SJSA1 (cell line): ENCODE measurements around the gene DCAF4. TPM values are rescaled to one million over a fixed set of nuclear protein-coding genes. Genes with fewer than 3 reads are reported as not detected.
A peak's percentile ranks its signal among the peaks of the same experiment; 100 is the strongest.

Experiments used
- DNase-seq, 2 experiments: peaks; one replicate each; pipeline ENCODE4 v3.0.0-alpha.2; 2015 to 2020; ENCODE audit warnings: low spot score in 2 of 2, low read depth in 1 of 2
- H3K27ac ChIP-seq: fragments of 250-450 bp; sonication (Bioruptor Pico); 2 replicates; pipeline ENCODE4 v1.5.1; 2020; ENCODE audit warnings: mild to moderate bottlenecking, moderate library complexity
- H3K27me3 ChIP-seq: fragments of 250-450 bp; sonication (Bioruptor Pico); replicated peaks from 2 replicates; pipeline ENCODE4 v1.5.1; 2020; ENCODE audit warnings: mild to moderate bottlenecking, moderate library complexity
- H3K36me3 ChIP-seq: fragments of 250-450 bp; sonication (Bioruptor Pico); 2 replicates; pipeline ENCODE4 v1.5.1; 2020; ENCODE audit warnings: mild to moderate bottlenecking
- H3K4me1 ChIP-seq: fragments of 250-450 bp; sonication (Bioruptor Pico); replicated peaks from 2 replicates; pipeline ENCODE4 v1.6.1; 2021; ENCODE audit warnings: mild to moderate bottlenecking
- H3K4me3 ChIP-seq: fragments of 250-450 bp; sonication (Bioruptor Pico); 2 replicates; pipeline ENCODE4 v1.5.1; 2020; ENCODE audit warnings: mild to moderate bottlenecking
- H3K9me3 ChIP-seq: fragments of 250-450 bp; sonication (Bioruptor Pico); replicated peaks from 2 replicates; pipeline ENCODE4 v1.5.1; 2020; ENCODE audit warnings: mild to moderate bottlenecking
- total RNA-seq: library from RNA; depleted of rRNA; stranded (reverse); fragments of >200 nt; shearing (Covaris generic); gene quantifications from 2 replicates; pipeline ENCODE4 v1.2.3, GENCODE V29; 2014

DCAF4 gene
- total RNA-seq, 1 experiment from 2014 or later, result 24.2 TPM

DNA sequence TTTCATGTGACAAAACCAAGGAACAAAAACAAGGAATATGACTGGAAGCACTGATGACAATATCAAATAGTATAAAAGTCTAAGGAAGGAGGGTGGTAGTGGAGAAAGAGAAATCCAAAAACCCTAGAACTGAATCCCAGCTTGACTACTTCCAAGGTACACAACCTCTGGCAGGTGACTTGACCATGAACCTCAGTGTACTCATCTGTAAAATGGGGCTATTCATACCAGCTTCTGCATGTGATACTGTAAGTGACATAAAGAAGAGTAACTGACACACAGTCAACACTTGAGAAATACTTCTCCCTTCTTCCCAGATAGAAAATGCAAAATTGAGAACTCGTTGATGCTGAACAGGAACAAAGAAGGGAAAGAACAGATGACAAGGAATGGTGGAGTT lies 22.0 kb upstream of the DCAF4 start:
- Histone ChIP-seq H3K27ac (no peak overlapping the region), H3K4me3 (no peak overlapping the region)

GRCh38 chr14:72904840-72905561 lies 21.3 kb upstream of the DCAF4 start:
- no peak overlapping the region for H3K4me3 ChIP-seq
- no peak overlapping the region for H3K27ac ChIP-seq
- H3K4me1 ChIP-seq, result peaks cover 28% of the 10 kb centered on the region
- no peaks in the 10 kb centered on the region for H3K36me3 ChIP-seq
- DNase-seq, result peak; percentile 51 to 66
- no peaks in the 10 kb centered on the region for H3K27me3 ChIP-seq
- no peaks in the 10 kb centered on the region for H3K9me3 ChIP-seq

More for the DNA sequence above, 22.0 kb upstream of the DCAF4 start:
- H3K27me3 ChIP-seq, result no peaks in the 10 kb centered on the region
- H3K36me3 ChIP-seq, result no peaks in the 10 kb centered on the region
- DNase-seq, result no peak
- no peaks in the 10 kb centered on the region for H3K9me3 ChIP-seq
- H3K4me1 ChIP-seq, result peaks cover 28% of the 10 kb centered on the region

DNA sequence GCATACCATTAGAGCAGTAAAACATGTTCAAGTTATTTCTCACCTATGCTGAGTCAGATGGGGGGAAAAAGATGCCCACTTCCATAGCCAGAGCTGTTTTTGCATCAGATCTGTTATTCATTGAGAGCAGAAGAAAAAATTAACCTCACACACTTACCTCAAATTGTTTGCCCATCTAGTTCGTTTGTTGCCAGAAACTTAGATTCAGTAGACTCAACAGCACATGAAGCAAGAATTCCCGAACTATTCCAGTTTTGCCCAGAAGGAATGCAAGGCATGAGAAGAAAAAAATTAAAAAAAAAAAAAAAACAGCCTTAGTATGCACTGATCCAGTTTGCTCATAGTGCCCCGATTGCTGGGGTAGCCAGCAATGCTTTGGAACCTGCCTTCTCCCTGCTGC lies 19.9 kb upstream of the DCAF4 start:
- Histone ChIP-seq H3K27me3 (no peaks in the 10 kb centered on the region), H3K36me3 (no peaks in the 10 kb centered on the region), H3K27ac (no peak overlapping the region), H3K9me3 (no peaks in the 10 kb centered on the region), H3K4me3 (no peak overlapping the region), H3K4me1 (peaks cover 28% of the 10 kb centered on the region)
- DNase-seq, result peak in 1 of 2 experiments; percentile 60

DNA sequence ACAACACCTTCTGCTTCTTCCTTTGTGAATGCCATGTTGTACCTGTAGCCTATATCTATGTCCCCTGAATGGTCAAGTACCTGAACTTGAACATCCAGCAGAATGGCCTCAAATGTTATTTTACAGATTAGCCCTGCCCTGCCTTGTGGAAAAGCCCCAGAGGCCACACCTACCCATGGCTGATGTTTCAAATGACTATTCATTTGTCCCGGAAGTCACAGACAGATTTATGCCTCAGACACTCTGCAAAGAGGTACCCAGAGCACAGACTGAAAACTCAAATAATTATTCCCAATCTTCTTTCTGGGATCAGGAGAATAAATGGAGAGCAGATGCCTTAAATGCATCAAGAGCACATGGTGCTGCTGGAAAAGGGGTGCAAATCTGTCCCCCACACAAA lies 19.4 kb upstream of the DCAF4 start:
- H3K27me3 ChIP-seq, result no peaks in the 10 kb centered on the region
- peaks cover 28% of the 10 kb centered on the region for H3K4me1 ChIP-seq
- H3K36me3 ChIP-seq, result no peaks in the 10 kb centered on the region
- H3K27ac ChIP-seq, result no peak overlapping the region
- no peak overlapping the region for H3K4me3 ChIP-seq
- no peak for DNase-seq
- H3K9me3 ChIP-seq, result no peaks in the 10 kb centered on the region

- H3K4me3 ChIP-seq, result no peak overlapping the region
- H3K9me3 ChIP-seq, result no peaks in the 10 kb centered on the region
- no peak overlapping the region for H3K27ac ChIP-seq
- H3K4me1 ChIP-seq, result peaks cover 28% of the 10 kb centered on the region
- H3K36me3 ChIP-seq, result no peaks in the 10 kb centered on the region
- peak in 1 of 2 experiments; percentile 54 for DNase-seq
- no peaks in the 10 kb centered on the region for H3K27me3 ChIP-seq
These were observed 18.4 kb upstream of the DCAF4 start for GRCh38 chr14:72907886-72908285.

DNA sequence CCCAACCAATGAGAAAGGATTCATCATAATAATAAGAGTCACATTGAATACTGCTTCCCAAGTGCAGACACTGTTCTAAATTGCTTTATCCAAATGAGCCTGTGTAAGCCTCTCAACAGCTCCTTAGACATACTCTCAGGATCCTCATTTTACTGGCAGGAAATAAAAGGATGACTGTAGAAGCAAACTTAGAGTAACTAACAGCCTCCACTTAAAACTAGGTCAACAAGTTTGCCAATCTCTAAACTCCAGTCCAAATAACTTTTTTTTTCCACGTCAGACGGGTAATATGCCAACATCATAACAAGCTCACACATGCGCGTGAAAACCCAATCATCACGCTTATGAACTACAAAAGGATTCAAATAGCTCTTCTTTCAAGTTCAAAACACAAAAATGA lies 17.1 kb upstream of the DCAF4 start:
- H3K27ac ChIP-seq, result no peak overlapping the region
- peaks cover 31% of the 10 kb centered on the region for H3K4me1 ChIP-seq
- no peaks in the 10 kb centered on the region for H3K9me3 ChIP-seq
- no peak overlapping the region for H3K4me3 ChIP-seq
- DNase-seq, result no peak
- H3K27me3 ChIP-seq, result no peaks in the 10 kb centered on the region
- H3K36me3 ChIP-seq, result no peaks in the 10 kb centered on the region

DNA sequence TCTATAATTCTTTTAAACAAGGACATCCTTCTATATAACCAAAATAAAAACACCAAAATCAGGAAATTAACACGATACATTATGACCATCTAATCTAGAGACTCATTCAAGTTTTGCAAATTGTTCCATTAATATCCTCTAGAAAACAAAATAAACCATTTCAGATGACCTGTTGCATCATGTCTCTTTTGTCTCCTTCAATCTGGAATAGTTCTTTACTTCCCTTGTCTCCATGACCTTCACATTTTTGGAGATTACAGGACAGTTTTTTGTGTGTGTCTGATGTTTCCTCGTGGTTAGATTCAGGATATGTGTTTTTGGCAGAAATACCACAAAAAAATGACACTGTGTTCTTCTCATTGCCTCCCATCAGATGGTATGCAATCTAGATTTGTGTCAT lies 12.5 kb upstream of the DCAF4 start:
- H3K9me3 ChIP-seq, result no peaks in the 10 kb centered on the region
- DNase-seq, result no peak
- H3K4me1 ChIP-seq, result peaks cover 14% of the 10 kb centered on the region
- H3K27ac ChIP-seq, result no peak overlapping the region
- no peak overlapping the region for H3K4me3 ChIP-seq
- H3K27me3 ChIP-seq, result no peaks in the 10 kb centered on the region
- H3K36me3 ChIP-seq, result no peaks in the 10 kb centered on the region

- no peak for DNase-seq
- Histone ChIP-seq H3K4me1 (peaks cover 18% of the 10 kb centered on the region), H3K36me3 (no peaks in the 10 kb centered on the region), H3K27me3 (no peaks in the 10 kb centered on the region), H3K4me3 (no peak overlapping the region), H3K9me3 (no peaks in the 10 kb centered on the region), H3K27ac (no peak overlapping the region)
These were observed 10.1 kb upstream of the DCAF4 start for GRCh38 chr14:72916174-72916573.

- DNase-seq, result no peak
- Histone ChIP-seq H3K4me3 (no peak overlapping the region), H3K4me1 (peaks cover 26% of the 10 kb centered on the region)
These were observed 9.0 kb upstream of the DCAF4 start for GRCh38 chr14:72917094-72917802.

DNA sequence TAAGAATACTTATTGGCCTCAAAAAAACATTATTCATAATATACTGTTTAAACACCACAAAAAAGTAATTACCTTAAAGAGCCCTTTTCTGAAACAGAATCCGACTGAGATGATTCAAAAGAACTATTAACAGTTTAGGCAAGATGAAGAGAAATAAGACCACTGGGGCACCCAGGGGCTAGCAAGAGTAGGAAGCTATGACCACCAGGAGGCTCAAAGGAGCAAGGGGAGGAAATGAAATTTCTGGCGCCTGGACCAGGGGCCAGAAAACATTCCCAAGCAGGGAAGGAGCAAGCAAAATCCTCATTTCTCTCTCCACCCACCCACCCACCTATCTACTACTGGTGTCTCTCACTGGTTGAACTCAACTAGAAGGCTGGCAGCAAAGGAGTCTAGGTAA lies 6.3 kb upstream of the DCAF4 start:
- Histone ChIP-seq H3K9me3 (no peaks in the 10 kb centered on the region), H3K4me1 (peaks cover 23% of the 10 kb centered on the region), H3K36me3 (no peaks in the 10 kb centered on the region), H3K27me3 (no peaks in the 10 kb centered on the region), H3K4me3 (no peak overlapping the region), H3K27ac (no peak overlapping the region)
- DNase-seq, result no peak

More at GRCh38 chr14:72917094-72917802, 9.0 kb upstream of the DCAF4 start:
- Histone ChIP-seq H3K9me3 (no peaks in the 10 kb centered on the region), H3K27ac (no peak overlapping the region), H3K36me3 (no peaks in the 10 kb centered on the region), H3K27me3 (no peaks in the 10 kb centered on the region)

GRCh38 chr14:72921396-72921795 lies 4.9 kb upstream of the DCAF4 start:
- no peaks in the 10 kb centered on the region for H3K9me3 ChIP-seq
- DNase-seq, result peak in 1 of 2 experiments; percentile 15
- H3K36me3 ChIP-seq, result peaks cover 2% of the 10 kb centered on the region
- H3K4me1 ChIP-seq, result peaks cover 21% of the 10 kb centered on the region
- H3K27ac ChIP-seq, result no peak overlapping the region
- no peaks in the 10 kb centered on the region for H3K27me3 ChIP-seq
- no peak overlapping the region for H3K4me3 ChIP-seq

GRCh38 chr14:72924337-72924736 lies 1.9 kb upstream of the DCAF4 start:
- DNase-seq, result no peak
- no peak overlapping the region for H3K27ac ChIP-seq
- H3K4me1 ChIP-seq, result peaks cover 23% of the 10 kb centered on the region
- peaks cover 6% of the 10 kb centered on the region for H3K36me3 ChIP-seq
- H3K4me3 ChIP-seq, result no peak overlapping the region
- no peaks in the 10 kb centered on the region for H3K27me3 ChIP-seq
- H3K9me3 ChIP-seq, result no peaks in the 10 kb centered on the region

- H3K4me3 ChIP-seq, result no peak overlapping the region; the same call in 1 of the 2 replicates
- no peaks in the 10 kb centered on the region for H3K9me3 ChIP-seq
- peaks cover 23% of the 10 kb centered on the region for H3K4me1 ChIP-seq
- no peak for DNase-seq
- H3K27ac ChIP-seq, result no peak overlapping the region
- H3K36me3 ChIP-seq, result peaks cover 6% of the 10 kb centered on the region
- no peaks in the 10 kb centered on the region for H3K27me3 ChIP-seq
These were observed 999 bp upstream of the DCAF4 start for GRCh38 chr14:72925171-72925759.

DNA sequence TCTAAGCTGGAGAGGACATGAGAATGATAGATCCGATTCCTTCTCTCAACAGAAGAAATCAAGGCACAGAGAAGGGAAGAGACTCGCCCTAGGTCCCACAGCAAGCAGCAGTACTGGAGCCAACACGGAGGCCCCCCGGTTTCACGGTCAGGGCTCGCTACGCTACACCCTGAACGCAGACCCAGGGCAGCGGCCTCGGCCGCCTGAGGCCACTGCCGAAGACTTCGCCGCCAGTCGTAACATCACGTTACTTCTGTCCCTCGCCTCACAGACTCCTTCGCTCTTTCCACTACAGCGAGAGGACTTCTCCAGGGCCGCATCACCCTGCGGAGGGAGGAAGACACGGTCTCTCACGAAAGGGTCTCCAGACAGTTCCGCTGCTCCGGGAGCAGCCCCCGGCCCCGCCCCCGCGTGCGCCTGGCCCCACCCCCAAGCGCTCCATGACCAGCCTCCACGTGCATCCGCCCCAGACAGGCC lies 411 bp upstream of the DCAF4 start:
- H3K27ac ChIP-seq, result no peak overlapping the region
- H3K9me3 ChIP-seq, result no peaks in the 10 kb centered on the region
- no peak for DNase-seq
- H3K36me3 ChIP-seq, result peaks cover 6% of the 10 kb centered on the region
- peak overlapping the region; percentile 82 for H3K4me3 ChIP-seq
- H3K4me1 ChIP-seq, result peaks cover 22% of the 10 kb centered on the region
- no peaks in the 10 kb centered on the region for H3K27me3 ChIP-seq
